Right lobe of liver (tissue), 4 donors: ENCODE data around the gene FBP1.

ENCODE experiments used
- CTCF ChIP-seq, 4 donors: fragments of 200-600 bp in 3 of 4; fragments of 450-650 bp in 1 of 4; IDR thresholded peaks; one replicate each; pipeline versions ENCODE4 v1.5.1 to v1.8.0; 2016 to 2022; ENCODE audit warnings: antibody characterized with exemption in 4 of 4, mild to moderate bottlenecking in 2 of 4
- POLR2A ChIP-seq: fragments of 450-650 bp; IDR thresholded peaks from one replicate; pipeline ENCODE4 v1.6.1; 2017; ENCODE audit warnings: antibody characterized with exemption, mild to moderate bottlenecking
- donor health status: DM: no; HTN: no; CAD: no.
- donor health status: DM: no; HTN: no; CAD: no.
- donor health status: DM: no; HTN: yes; CAD: no.

GRCh38 chr9:94664801-94665200 is 25.5 kb upstream of the FBP1 start:
- TF ChIP-seq CTCF (IDR thresholded peaks at IDR 0.05), result no peak
- TF ChIP-seq POLR2A, result no peak
